ENCODE data around the gene BAZ1A. TPM values are rescaled to one million over a fixed set of nuclear protein-coding genes. Genes with fewer than 3 reads are reported as not detected.
A peak's percentile ranks its signal among the peaks of the same experiment; 100 is the strongest.

The BAZ1A gene
- total RNA-seq, 1 experiment from 2014 or later, result 38.5 TPM

GRCh38 chr14:34874386-34875030 is 652 bp downstream of the BAZ1A start:
- no peaks in the 10 kb centered on the region for H3K27me3 ChIP-seq (replicated peaks)
- peaks cover 31% of the 10 kb centered on the region for H3K36me3 ChIP-seq
- H3K4me1 ChIP-seq (replicated peaks), result 0 out of 2 replicates have a peak, but pooled peaks cover 4% of the 10 kb centered on the region
- peak; percentile 49 to 78 for DNase-seq (ENCODE audit: low read depth in 1 of 2, low spot score in 2 of 2)
- H3K4me3 ChIP-seq, result peak overlapping the region; percentile 96
- peaks cover 3% of the 10 kb centered on the region; the same call in 1 of the 2 replicates for H3K9me3 ChIP-seq (replicated peaks)
- H3K27ac ChIP-seq, result peak overlapping the region; percentile 95

GRCh38 chr14:34873589-34874385 is 1.4 kb downstream of the BAZ1A start:
- Histone ChIP-seq H3K4me3 (peak overlapping the region; percentile 96), H3K27me3 (replicated peaks) (no peaks in the 10 kb centered on the region), H3K27ac (peak overlapping the region; percentile 95), H3K36me3 (peaks cover 31% of the 10 kb centered on the region), H3K4me1 (replicated peaks) (0 out of 2 replicates have a peak, but pooled peaks cover 4% of the 10 kb centered on the region), H3K9me3 (replicated peaks) (peaks cover 3% of the 10 kb centered on the region; the same call in 1 of the 2 replicates)
- DNase-seq (ENCODE audit: low read depth in 1 of 2, low spot score in 2 of 2), result peak; percentile 84

GRCh38 chr14:34872822-34873588 is 2.2 kb downstream of the BAZ1A start:
- H3K4me1 ChIP-seq (replicated peaks), result 0 out of 2 replicates have a peak, but pooled peaks cover 4% of the 10 kb centered on the region
- H3K27me3 ChIP-seq (replicated peaks), result no peaks in the 10 kb centered on the region
- H3K36me3 ChIP-seq, result peaks cover 36% of the 10 kb centered on the region
- peak overlapping the region; percentile 95; the same call in 1 of the 2 replicates for H3K27ac ChIP-seq
- H3K4me3 ChIP-seq, result peak overlapping the region; percentile 96
- DNase-seq (ENCODE audit: low read depth in 1 of 2, low spot score in 2 of 2), result no peak
- H3K9me3 ChIP-seq (replicated peaks), result peaks cover 3% of the 10 kb centered on the region; the same call in 1 of the 2 replicates

GRCh38 chr14:34867199-34867598 is 8.0 kb downstream of the BAZ1A start:
- no peak for DNase-seq (ENCODE audit: low read depth in 1 of 2, low spot score in 2 of 2)
- H3K9me3 ChIP-seq (replicated peaks), result no peaks in the 10 kb centered on the region
- peaks cover 23% of the 10 kb centered on the region for H3K36me3 ChIP-seq
- H3K27me3 ChIP-seq (replicated peaks), result no peaks in the 10 kb centered on the region
- 0 out of 2 replicates have a peak, but pooled peaks cover under 1% of the 10 kb centered on the region for H3K4me1 ChIP-seq (replicated peaks)
- no peak overlapping the region for H3K4me3 ChIP-seq
- H3K27ac ChIP-seq, result no peak overlapping the region

GRCh38 chr14:34865889-34866574 is 9.1 kb downstream of the BAZ1A start:
- H3K36me3 ChIP-seq, result peaks cover 22% of the 10 kb centered on the region
- no peaks in the 10 kb centered on the region for H3K9me3 ChIP-seq (replicated peaks)
- no peak overlapping the region for H3K4me3 ChIP-seq
- no peaks in the 10 kb centered on the region for H3K27me3 ChIP-seq (replicated peaks)
- no peak for DNase-seq (ENCODE audit: low read depth in 1 of 2, low spot score in 2 of 2)
- no peaks in the 10 kb centered on the region for H3K4me1 ChIP-seq (replicated peaks)
- H3K27ac ChIP-seq, result no peak overlapping the region

GRCh38 chr14:34863844-34864243 is 11.3 kb downstream of the BAZ1A start:
- no peak overlapping the region for H3K4me3 ChIP-seq
- peaks cover 27% of the 10 kb centered on the region for H3K36me3 ChIP-seq
- H3K27ac ChIP-seq, result no peak overlapping the region
- no peak for DNase-seq (ENCODE audit: low read depth in 1 of 2, low spot score in 2 of 2)
- H3K4me1 ChIP-seq (replicated peaks), result no peaks in the 10 kb centered on the region
- H3K9me3 ChIP-seq (replicated peaks), result no peaks in the 10 kb centered on the region
- no peaks in the 10 kb centered on the region for H3K27me3 ChIP-seq (replicated peaks)

- Histone ChIP-seq H3K27me3 (replicated peaks) (no peaks in the 10 kb centered on the region), H3K36me3 (peaks cover 34% of the 10 kb centered on the region)
- DNase-seq (ENCODE audit: low read depth in 1 of 2, low spot score in 2 of 2), result no peak
Measured at GRCh38 chr14:34858765-34859164, 16.4 kb downstream of the BAZ1A start.

GRCh38 chr14:34857689-34858449 is 17.3 kb downstream of the BAZ1A start:
- Histone ChIP-seq H3K27ac (peak overlapping the region; percentile 53), H3K27me3 (replicated peaks) (no peaks in the 10 kb centered on the region), H3K36me3 (peaks cover 41% of the 10 kb centered on the region), H3K4me1 (replicated peaks) (peaks cover 10% of the 10 kb centered on the region), H3K4me3 (no peak overlapping the region), H3K9me3 (replicated peaks) (no peaks in the 10 kb centered on the region)
- DNase-seq (ENCODE audit: low read depth in 1 of 2, low spot score in 2 of 2), result no peak

More at GRCh38 chr14:34858765-34859164, 16.4 kb downstream of the BAZ1A start:
- Histone ChIP-seq H3K4me1 (replicated peaks) (peaks cover 10% of the 10 kb centered on the region), H3K27ac (no peak overlapping the region), H3K4me3 (no peak overlapping the region), H3K9me3 (replicated peaks) (no peaks in the 10 kb centered on the region)

GRCh38 chr14:34853041-34853440 is 22.1 kb downstream of the BAZ1A start:
- Histone ChIP-seq H3K9me3 (replicated peaks) (no peaks in the 10 kb centered on the region), H3K36me3 (peaks cover 35% of the 10 kb centered on the region), H3K27me3 (replicated peaks) (no peaks in the 10 kb centered on the region), H3K4me1 (replicated peaks) (peaks cover 7% of the 10 kb centered on the region), H3K4me3 (no peak overlapping the region), H3K27ac (no peak overlapping the region)
- DNase-seq (ENCODE audit: low read depth in 1 of 2, low spot score in 2 of 2), result no peak

- no peaks in the 10 kb centered on the region; the same call in 1 of the 2 replicates for H3K4me1 ChIP-seq (replicated peaks)
Measured at GRCh38 chr14:34851395-34851794, 23.8 kb downstream of the BAZ1A start.

GRCh38 chr14:34845869-34846268 is 29.3 kb downstream of the BAZ1A start:
- Histone ChIP-seq H3K4me1 (replicated peaks) (peaks cover 10% of the 10 kb centered on the region), H3K9me3 (replicated peaks) (no peaks in the 10 kb centered on the region), H3K4me3 (no peak overlapping the region), H3K27ac (no peak overlapping the region), H3K27me3 (replicated peaks) (no peaks in the 10 kb centered on the region), H3K36me3 (peaks cover 23% of the 10 kb centered on the region)
- no peak for DNase-seq (ENCODE audit: low read depth in 1 of 2, low spot score in 2 of 2)

More at GRCh38 chr14:34851395-34851794, 23.8 kb downstream of the BAZ1A start:
- H3K27me3 ChIP-seq (replicated peaks), result no peaks in the 10 kb centered on the region
- H3K4me3 ChIP-seq, result no peak overlapping the region
- H3K36me3 ChIP-seq, result peaks cover 30% of the 10 kb centered on the region
- DNase-seq (ENCODE audit: low read depth in 1 of 2, low spot score in 2 of 2), result peak in 1 of 2 experiments; percentile 38
- H3K9me3 ChIP-seq (replicated peaks), result no peaks in the 10 kb centered on the region
- H3K27ac ChIP-seq, result no peak overlapping the region

GRCh38 chr14:34843011-34843554 is 32.1 kb downstream of the BAZ1A start:
- H3K9me3 ChIP-seq (replicated peaks), result no peaks in the 10 kb centered on the region
- H3K27ac ChIP-seq, result peak overlapping the region; percentile 24; the same call in 1 of the 2 replicates
- H3K36me3 ChIP-seq, result peaks cover 18% of the 10 kb centered on the region
- H3K27me3 ChIP-seq (replicated peaks), result no peaks in the 10 kb centered on the region
- no peak overlapping the region for H3K4me3 ChIP-seq
- peak in 1 of 2 experiments; percentile 42 for DNase-seq (ENCODE audit: low read depth in 1 of 2, low spot score in 2 of 2)
- peaks cover 10% of the 10 kb centered on the region for H3K4me1 ChIP-seq (replicated peaks)

All from SJSA1 (cell line).